NCI-H1092 treated with DMSO at 0.1 percent for 48 hours (cell line): Measurements from ENCODE around the gene CDHR3.

Experiments used
- DNase-seq: peaks from one replicate; lab custom pipeline; 2025; lab: John Stamatoyannopoulos, UW

The CDHR3 gene

GRCh38 chr7:106023369-106024322 lies 60.6 kb downstream of the CDHR3 start:
- no peak for DNase-seq

DNA sequence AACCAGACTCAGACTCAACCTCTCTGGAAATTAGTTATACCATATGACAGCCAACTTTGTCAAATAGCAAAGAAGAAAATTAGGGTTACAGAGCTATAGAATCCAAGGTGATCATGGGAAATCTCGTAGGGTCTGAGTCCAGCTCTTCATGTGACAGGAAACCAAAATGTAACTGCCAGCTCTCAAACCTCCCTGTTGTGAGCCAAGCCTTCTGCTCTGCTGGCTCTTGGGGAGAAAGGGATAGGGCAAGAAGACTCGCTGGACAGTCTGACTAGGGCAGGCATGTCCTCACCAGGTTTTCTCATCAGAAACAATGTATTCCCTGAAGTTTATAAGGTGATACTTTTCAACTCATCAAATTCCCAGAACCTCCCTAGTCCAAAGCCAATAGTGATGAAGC lies 63.0 kb downstream of the CDHR3 start:
- DNase-seq = no peak

- DNase-seq = no peak
Measured at GRCh38 chr7:106029451-106029850, 66.4 kb downstream of the CDHR3 start.

- no peak for DNase-seq
Measured at GRCh38 chr7:106029941-106030340, 66.9 kb downstream of the CDHR3 start.

DNA sequence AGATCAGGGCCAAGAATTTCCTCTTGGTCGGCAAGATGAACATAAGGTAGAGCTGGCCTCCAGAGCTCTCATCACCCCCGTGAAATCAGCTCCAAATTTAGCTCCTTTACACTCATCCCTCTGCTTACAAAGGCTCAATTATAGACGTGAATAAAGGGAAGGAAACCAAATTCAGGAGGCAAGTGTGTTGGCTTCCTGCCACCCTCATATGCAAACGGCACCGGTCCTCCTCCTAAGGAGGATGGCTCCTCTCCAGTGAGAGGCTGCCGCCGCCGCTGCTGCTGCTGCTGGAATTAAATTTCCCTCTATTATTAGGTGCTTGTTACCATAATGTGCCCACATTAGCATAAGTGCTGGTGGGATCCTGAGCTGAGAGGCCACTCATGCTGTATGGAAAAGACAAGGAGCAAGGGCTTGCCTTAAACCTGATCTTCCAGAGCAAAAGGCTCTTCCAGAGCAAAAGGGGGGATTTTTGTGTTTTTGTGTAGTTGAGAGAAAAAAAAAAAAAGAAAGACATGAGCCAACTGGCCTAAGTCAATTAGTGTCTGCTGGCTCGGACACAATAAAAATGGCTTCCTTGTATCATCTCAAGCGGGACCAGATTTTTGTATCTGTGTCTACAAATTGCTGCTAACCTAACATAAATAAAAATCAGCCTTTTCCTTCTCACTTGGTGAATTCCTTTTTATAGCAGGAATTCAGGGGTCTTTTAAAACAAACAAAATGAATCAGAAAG lies 68.4 kb downstream of the CDHR3 start:
- DNase-seq = peak; percentile 69

- no peak for DNase-seq
Measured at GRCh38 chr7:106032295-106032694, 69.2 kb downstream of the CDHR3 start.

DNA sequence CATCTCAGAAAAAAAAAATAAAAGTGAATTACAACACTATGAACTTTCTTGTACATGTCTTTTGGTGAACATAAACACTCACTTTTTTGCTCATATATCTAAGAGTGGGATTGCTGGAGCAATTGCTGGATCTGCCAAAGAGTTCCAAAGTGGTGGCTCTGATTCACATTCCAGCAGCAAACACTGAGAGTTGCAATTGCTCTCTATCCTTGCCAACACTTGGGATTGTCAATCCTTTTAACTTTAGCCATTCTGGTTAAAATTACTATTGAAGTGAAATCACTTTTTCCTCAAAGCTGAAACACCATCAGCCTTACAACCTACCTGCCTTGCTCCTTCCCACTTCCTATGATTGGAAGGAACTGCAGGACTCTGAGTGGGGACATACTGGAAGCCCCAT lies 70.7 kb downstream of the CDHR3 start:
- no peak for DNase-seq

GRCh38 chr7:106034383-106034782 lies 71.3 kb downstream of the CDHR3 start:
- no peak for DNase-seq

GRCh38 chr7:106035568-106035967 lies 72.5 kb downstream of the CDHR3 start:
- DNase-seq = no peak

DNA sequence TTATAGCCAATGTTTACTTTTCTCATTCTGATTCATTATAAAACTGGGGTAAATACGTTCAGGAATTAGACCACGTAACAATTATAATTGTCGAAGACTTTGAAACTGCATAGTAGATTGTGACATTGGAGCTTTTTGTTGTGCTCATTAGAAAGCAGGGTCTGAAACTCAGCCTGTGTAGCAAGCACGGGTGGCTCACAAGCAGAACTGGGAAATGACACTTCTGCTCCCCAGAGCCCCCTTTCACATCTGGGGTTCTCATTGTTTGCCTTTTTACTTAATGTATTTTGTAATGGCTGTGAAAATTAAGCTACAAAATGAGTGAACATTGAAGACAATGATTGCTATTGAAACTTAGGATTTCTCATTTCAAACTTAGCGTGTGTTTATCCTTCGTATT lies 72.9 kb downstream of the CDHR3 start:
- no peak for DNase-seq

DNA sequence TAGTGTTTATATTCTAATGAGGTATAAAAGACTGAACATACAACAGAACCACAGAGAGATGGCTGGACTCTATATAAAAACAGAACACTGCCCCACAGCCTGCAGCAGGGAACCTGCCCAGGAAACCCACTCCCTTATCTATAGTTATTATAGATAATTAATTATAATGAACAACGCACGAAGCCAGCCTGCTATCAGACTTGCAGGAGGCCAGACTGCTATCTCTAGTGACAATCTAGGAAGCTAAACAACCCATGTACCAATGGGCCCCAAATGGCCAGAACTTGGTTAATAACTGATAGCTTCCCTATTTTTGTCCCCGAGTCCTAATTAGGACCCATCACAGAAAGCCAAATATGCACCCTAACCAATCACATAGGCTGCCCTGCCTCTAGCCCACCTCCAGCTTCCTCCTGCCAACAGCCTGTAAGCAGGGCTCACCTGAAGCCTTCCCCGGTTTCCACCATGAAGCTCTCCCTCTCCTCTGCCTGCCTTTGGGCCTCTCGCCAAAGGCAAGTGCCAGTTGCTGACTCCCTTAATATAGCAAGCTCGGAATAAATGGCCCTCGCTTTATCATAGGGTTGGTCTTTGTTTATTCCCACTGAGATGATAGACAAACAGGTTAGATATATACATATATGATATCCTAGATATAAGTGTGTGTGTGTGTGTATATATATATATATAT lies 74.6 kb downstream of the CDHR3 start:
- DNase-seq = peak; percentile 45

DNA sequence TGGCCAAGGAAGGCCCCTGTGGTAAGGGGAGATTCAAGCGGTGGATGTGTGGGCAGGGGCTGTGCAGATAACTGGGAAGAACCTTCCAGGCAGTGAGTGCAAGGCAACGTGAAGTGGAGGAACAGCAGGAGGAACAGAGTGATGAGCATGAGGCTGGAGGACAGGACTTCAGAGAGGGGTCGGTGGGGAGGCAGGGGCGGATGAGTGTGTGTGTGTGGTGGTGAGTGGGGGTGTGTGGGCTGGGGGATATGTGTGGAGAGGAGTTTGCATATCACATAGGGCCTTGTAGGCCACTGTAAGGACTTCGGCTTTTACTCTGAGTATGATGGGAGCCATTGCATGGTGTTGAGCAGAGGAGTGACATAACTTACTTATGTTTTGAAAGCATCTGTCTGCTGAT lies 75.2 kb downstream of the CDHR3 start:
- DNase-seq = no peak

- no peak for DNase-seq
Measured at GRCh38 chr7:106038916-106039315, 75.9 kb downstream of the CDHR3 start.

GRCh38 chr7:106039486-106040060 lies 76.5 kb downstream of the CDHR3 start:
- no peak for DNase-seq

- DNase-seq = peak; percentile 63
Measured at GRCh38 chr7:106041140-106041717, 78.2 kb downstream of the CDHR3 start.

DNA sequence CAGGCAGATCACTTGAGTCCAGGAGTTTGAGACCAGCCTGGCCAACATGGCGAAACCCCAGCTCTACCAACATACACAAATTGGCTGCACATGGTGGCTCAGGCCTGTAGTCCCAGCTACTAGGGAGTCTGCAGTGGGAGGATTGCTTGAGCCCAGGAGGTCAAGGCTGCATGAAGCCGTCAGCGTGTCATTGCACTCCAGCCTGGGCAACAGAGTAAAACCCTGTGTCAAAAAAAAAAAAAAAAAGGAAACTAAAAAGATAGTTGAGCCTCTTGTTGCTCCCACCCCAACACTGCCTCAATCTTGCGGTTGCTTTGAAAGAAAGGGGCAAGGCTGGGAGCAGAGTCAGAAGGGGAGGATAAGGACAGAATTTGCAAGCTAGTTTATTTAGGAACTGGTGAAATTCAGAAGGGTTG lies 79.1 kb downstream of the CDHR3 start:
- no peak for DNase-seq

DNA sequence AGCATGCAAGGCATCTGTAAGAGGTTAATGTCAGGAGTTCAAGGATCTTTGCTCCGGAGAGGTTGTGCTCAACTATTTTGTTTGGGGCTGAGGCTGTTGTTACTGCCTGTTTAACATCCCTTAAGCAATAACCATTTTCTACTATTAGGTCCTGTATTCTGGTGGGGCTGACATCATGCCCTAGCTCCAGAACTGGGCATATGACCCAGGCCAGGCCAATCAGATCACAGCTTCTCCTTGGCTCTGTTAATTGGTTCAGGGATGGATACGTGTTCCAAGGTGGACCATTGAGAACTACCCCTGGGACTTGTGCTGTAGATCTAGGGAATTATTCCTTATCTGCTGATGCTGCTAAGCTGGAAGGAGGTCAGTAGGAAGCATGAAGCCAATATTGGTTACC lies 82.1 kb downstream of the CDHR3 start:
- no peak for DNase-seq

DNA sequence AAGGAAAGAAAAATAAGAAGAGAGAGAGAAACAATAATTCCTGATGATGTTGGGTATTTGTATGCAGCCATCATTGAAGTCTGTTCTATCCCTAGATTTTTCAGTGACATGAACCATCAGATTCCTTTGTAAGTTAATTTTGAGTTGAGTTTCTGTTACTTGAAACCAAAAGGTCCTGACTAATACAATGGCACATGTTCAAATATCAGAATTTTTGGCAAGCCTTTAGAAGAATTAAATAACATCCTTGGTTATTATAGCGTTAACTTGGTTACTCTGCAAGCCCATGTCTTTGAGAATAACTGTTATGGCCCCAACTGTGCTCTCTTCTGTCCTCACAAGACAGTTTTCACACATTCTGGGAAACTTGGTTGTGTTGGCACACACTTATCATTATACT lies 82.5 kb downstream of the CDHR3 start:
- no peak for DNase-seq

DNA sequence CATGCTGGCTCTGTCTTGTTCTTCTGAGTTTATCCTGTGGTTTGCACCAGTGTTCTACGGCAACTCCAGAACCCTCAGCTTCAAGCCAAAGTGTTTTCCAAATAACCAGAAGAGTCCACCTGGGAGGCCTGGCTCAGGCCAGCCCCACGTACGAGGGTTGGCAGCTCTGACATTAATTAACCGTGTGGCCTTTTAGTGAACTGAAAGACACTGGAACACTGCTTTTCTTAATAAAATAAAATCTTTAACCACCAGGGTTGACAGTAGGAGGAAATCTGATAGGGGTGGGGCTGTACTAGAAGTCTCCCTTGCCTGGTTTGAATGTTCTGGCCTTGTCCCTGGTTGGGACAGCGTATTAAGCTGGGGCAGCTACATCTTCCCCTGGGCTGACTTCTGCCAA lies 84.1 kb downstream of the CDHR3 start:
- DNase-seq = no peak

DNA sequence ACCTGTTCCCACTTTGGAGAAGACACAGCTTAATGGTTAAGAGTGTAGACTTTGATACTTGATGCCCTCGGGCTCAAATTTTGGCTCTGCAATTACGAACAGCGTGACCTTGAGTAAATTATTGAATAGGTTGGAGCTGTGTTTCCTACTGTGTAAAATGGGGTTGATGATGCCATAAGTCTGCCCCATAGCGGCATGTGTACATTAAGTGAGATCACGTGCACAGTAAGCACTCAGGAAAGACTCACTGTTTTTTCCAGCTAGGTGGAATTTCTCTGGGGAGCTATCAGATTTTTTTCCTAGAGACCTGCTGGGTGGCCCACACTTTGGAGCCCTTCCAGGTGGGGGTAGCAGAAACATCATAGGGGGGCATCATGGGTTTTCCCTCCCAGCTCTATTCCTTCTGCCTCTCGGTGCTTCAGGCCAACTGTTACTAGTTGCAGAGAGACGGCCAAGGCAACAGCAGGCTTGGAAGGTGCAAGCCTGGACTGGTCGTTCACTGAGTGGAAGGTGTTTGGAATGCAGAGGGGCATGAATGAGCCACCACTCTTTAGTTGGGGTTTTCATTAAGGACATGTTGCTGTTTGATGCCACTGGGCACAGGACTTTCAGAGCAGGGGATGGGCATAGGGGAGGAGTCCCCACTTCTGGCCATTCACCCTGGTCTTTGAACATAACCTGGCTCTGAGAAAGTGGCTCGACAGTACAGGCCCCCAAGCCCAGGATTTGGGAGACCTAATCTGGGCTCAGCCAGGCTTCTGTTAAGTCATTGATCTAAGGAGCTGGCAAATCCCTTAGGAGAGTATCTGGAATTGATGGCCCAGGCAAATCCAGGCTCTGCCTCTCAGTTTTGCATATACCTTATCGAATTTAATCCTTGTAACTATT lies 85.0 kb downstream of the CDHR3 start:
- DNase-seq = no peak

DNA sequence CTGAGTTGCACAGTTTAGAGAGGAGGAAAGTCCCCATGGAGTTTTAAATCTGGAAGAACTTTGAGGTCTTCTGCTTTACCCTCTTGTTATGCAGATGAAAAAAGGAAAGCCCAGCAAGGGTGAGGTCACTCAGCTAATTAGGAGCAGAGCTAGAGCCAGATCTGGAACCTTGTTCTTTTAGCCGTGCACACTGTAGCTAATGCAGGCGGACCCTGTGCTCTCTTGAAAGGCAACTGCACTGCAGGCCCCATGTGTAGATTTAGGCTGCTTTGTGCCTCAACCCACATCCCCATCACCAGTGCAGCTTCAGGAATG lies 85.6 kb downstream of the CDHR3 start:
- DNase-seq = no peak
